HG02763 (cell line): ENCODE data around the gene CLEC18C.
"Not testable (repeated sequence)": the region's sequence is repeated elsewhere in the genome, so short reads cannot be mapped to it uniquely, and the experiment has no call there.

Experiments
- ATAC-seq: cut with Tn5 transposase; IDR thresholded peaks from one replicate; pipeline ENCODE4 v1.9.1; 2021; ENCODE audit warnings: mild to moderate bottlenecking, moderate library complexity; ENCODE audit not compliant: unreplicated experiment

The CLEC18C gene

DNA sequence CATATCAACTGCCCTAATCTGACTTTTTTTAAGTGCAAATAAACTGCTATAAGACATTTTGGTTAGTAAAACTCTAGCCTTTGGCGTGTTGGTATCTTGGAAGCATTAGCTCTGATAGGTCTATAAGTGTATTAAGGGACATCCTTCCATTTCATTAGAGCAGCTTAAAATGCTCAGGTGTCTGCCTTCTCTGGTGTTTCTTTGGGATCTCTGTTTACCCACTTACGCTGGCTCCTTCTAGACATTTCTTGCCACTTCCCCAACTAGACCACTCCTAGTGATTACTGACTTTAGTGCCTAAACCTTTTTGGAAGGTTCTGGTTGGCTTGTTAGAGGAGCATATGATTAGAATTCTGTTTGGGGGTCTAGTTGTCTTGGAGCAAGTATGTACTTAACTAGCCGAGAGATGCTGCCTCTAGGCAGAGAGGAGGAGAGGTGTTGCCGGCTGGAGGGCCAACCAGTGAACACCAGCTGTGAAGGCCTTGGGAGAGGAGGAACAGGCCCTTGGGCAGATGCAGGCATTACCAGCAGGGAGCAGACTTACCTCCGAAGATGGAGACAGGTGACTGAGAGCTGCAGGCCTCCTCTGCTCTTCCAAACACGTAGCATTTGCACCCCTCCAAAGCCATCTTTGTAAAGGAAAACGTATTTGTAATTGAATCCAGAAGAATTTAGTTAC lies 15.2 kb upstream of the CLEC18C start:
- ATAC-seq = no peak

DNA sequence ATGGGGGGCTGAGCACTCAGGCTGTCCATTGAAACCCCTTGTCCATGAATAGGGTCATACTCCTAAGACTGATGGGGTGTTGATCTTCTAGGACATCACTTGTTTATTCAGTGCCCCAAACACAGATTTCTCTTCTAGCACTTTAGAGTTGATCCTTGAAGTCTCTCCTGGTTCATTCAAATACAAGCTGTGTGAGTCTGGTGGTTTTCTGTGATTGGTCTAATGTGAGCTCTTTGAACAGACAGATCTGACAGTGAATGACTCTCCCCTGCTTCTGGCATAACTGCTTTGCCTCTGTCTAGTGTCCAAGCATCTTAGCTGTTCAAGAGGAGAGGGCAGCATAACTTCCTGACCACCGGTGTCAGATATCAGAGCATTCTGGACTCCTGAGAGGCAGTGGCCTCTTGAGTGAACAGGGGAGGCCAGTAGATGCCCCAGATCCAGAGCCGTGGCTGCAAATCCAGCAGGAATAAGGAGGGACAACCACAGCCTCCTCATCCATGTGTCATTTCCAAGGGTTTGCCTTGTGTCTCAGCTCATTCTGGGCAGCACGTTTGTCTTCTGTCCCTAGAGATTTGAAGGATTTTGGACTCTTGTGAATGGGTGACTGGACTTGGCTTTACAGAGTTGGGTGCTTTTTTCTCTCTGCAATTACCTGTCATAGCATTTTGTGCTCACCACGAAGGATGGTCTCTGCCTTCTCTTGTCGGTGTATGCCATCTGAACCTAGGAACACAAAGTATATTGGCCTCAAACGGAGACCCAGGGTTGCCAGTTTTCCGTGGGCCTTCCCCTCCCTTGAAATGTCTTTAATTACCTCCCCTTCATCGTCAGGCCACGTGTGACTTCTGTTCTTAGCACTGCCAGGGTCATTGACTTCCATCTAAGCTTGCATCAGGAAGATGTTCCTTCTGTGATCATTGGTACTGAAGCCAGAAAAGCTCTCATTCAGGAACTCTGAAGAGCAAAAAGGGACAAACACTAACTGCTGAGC lies 13.9 kb upstream of the CLEC18C start:
- no peak for ATAC-seq

- no peak for ATAC-seq
Measured at GRCh38 chr16:70160388-70160787, 13.2 kb upstream of the CLEC18C start.

- no peak for ATAC-seq
Measured at GRCh38 chr16:70160821-70161220, 12.8 kb upstream of the CLEC18C start.

GRCh38 chr16:70161350-70161749 lies 12.2 kb upstream of the CLEC18C start:
- ATAC-seq = no peak

DNA sequence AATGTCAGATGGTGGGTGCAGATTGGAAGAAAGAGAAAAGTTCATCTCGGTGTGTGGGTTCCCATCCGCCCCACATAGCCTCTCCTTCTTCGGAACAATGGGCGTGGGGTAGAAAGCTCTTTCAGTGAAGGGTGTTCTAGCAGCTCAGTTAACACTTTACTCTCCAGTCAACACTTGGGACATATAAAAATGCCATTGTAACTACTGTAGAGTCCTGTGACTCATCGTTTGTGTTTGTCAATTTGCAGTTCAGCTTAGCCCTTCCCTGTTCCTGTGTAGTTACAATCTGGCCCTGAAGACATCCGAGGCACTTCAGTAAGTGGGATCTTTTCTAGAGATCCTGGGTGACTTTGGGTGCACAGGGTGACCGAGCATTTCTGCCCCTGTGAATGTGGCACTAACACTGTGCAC lies 11.5 kb upstream of the CLEC18C start:
- ATAC-seq = no peak

GRCh38 chr16:70163596-70163995 lies 10.0 kb upstream of the CLEC18C start:
- no peak for ATAC-seq

GRCh38 chr16:70166688-70167087 lies 6.9 kb upstream of the CLEC18C start:
- ATAC-seq = not testable (repeated sequence)

DNA sequence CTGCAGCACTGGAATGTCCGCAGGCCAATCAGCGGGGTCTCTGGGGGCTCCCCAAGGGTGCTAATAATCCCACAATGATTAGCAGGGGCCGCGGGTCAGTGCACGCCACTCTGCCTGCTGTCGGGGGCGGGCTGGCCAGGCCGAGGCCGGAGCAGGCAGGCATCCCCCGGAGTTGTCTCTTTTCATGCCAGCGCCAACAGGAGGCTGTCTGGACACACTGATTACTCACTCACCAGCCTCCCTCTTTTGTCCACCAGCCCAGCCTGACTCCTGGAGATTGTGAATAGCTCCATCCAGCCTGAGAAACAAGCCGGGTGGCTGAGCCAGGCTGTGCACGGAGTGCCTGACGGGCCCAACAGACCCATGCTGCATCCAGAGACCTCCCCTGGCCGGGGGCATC lies 329 bp downstream of the CLEC18C start:
- ATAC-seq = not testable (repeated sequence)

GRCh38 chr16:70174387-70174932 lies 873 bp downstream of the CLEC18C start:
- not testable (repeated sequence) for ATAC-seq

GRCh38 chr16:70187858-70188607 lies 14.4 kb downstream of the CLEC18C start:
- not testable (repeated sequence) for ATAC-seq

DNA sequence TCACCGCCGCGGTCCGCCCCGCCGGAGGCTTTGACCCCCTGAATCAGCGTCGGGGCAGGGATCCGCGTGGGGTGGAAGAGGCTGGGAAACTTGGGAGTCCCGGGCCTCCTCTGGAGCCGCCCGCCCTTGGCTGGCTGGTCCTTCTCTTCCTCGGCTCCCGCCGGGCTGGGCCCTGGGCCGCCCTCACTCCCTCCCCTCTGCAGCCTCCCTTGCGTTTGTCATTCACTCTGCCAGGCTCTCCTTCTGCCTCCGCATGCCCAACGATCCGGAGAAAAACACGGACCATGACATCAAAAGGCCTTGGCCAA lies 15.0 kb downstream of the CLEC18C start:
- not testable (repeated sequence) for ATAC-seq

DNA sequence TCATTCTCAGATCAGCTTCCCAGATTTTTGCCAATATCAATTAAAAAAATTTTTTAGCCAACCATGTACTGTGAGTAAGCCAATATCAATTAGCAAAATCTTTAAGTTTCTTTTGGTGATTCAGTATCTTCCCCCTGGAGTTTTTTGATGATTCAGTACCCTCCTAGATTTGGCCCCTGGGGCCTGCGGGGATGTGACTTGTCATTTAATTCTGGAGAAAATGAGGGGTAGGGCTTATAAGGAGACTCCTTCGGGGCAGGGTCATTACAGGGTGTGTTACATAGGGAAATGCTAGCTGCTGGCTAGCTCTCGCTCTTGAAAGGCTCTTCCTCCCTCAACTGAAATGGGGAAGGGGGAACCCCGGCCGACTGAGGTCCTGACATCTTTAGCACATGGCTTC lies 17.0 kb downstream of the CLEC18C start:
- not testable (repeated sequence) for ATAC-seq

DNA sequence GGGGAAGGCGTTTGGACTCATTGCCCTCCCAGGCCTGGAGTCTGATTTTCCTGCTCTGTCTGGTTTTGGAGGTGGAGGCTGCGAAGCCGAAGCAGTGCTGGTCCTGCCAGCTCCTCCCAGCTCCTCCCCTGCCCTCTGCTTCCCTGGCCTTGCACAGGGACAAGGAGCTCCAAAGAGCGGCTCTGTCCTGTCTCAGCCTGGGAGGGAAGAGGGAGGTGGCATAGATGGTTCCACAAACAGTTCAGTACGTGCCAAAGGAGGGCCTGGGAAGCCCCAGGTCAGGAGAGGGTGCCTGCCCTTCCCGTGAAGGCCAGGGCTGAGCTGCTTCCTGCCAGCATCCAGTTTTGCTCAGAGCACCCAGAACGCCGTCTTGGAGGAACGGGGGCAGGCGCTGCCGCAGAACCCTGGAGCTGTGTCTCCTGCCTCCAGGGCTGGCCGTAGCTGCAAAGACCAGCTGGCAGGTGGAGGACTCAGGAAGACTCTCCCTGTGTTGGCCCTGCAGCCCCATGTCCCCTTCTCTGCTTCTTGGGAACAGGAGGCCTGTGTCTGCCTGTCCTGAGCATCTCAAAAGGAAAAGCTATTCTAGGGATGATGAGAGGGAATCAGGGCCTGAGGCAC lies 23.2 kb downstream of the CLEC18C start:
- ATAC-seq = not testable (repeated sequence)

- not testable (repeated sequence) for ATAC-seq
Measured at GRCh38 chr16:70197611-70198010, 24.0 kb downstream of the CLEC18C start.

GRCh38 chr16:70198230-70198629 lies 24.6 kb downstream of the CLEC18C start:
- not testable (repeated sequence) for ATAC-seq

DNA sequence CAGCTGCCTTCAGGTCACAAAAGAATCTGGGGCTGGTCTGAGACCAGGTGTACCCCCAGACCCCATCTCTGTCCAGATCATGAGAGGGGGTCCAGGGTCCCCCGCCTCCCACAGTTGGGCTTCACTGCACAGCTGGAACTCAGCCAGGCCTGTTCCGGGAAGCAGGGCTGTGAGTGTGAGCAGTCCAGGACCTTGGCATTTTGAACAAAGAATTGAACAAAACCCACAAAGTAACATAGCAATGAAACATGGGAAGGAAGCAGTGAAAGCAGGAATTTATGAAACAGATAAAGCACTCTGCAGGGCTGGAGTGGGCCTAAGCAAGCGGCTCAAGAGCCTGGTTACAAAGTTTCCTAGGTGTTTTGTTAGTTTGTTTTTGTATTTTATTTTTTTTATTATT lies 25.1 kb downstream of the CLEC18C start:
- ATAC-seq = not testable (repeated sequence)

GRCh38 chr16:70199170-70199569 lies 25.6 kb downstream of the CLEC18C start:
- ATAC-seq = not testable (repeated sequence)

GRCh38 chr16:70200063-70200462 lies 26.5 kb downstream of the CLEC18C start:
- not testable (repeated sequence) for ATAC-seq

DNA sequence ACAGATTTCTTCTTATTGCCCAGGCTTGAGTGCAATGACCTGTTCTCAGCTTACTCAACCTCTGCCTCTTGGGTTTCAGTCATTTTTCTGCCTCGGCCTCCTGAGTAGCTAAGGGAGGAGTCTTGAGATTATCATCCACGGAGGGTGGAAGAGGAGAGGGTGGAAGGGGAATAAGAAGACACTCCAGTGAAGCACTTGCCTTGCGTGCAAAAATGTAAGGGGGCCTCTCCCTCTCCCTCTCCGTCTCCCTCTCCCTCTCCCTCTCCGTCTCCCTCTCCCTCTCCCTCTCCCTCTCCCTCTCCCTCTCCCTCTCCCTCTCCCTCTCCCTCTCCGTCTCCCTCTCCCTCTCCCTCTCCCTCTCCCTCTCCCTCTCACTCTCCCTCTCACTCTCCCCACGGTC lies 29.9 kb downstream of the CLEC18C start:
- ATAC-seq = not testable (repeated sequence)
